ENCODE results near the gene CSNK1D. TPM values are rescaled to one million over a fixed set of nuclear protein-coding genes. Genes with fewer than 3 reads are reported as not detected.

Gene CSNK1D
- total and polyA plus RNA-seq, 2 donors (not counting 1 experiment from before 2014, with no cell fraction given) = 196 to 241 TPM

- H3K4me1 ChIP-seq (ENCODE audit: control insufficient read depth in 2 of 2, insufficient read depth in 2 of 2, low read length in 2 of 2) = peaks cover 5 to 13% of the 10 kb centered on the region in 2 donors
- POLR2A ChIA-PET = no interaction called here
- H3K79me2 ChIP-seq (ENCODE audit: control insufficient read depth, insufficient read depth, low read length) = no peaks in the 10 kb centered on the region
- no peak overlapping the region for H3K4me3 Mint-ChIP-seq
- peaks cover 0 to 4% (median 0%) of the 10 kb centered on the region in 3 donors for H3K9me3 ChIP-seq (ENCODE audit: control extremely low read depth in 1 of 3, control insufficient read depth in 2 of 3, insufficient read depth in 1 of 3, low read length in 2 of 3)
- H3K4me2 ChIP-seq (replicated peaks; ENCODE audit: low read depth, low read length, poor library complexity, severe bottlenecking) = no peak overlapping the region
- no peak overlapping the region for H3K27ac ChIP-seq (ENCODE audit: low read length in 2 of 2)
- no peak overlapping the region for H3K9ac ChIP-seq (ENCODE audit: low read length)
- H3K27me3 ChIP-seq (replicated peaks in 1 of 4; ENCODE audit: control extremely low read depth in 1 of 4, control insufficient read depth in 3 of 4, insufficient read depth in 4 of 4, low read length in 3 of 4) = peaks cover 0 to 21% (median 2%) of the 10 kb centered on the region in 4 experiments
- no peaks in the 10 kb centered on the region for H4K20me1 ChIP-seq (ENCODE audit: control insufficient read depth, insufficient read depth, low read length, poor library complexity, severe bottlenecking)
- CTCF ChIA-PET = interaction anchor here (3.0 kb wide), 1 partner anchor 8 kb away, joined by 23 read pairs; no protein-coding TSS in a partner anchor
- intact Hi-C loops (cut with micrococcal nuclease) = no loop called here
- H3K4me1 Mint-ChIP-seq = peaks cover 7% of the 10 kb centered on the region
- ATAC-seq (ENCODE audit: low read depth) (no peak), DNase-seq (no peak)
- WGBS (ENCODE audit: insufficient coverage) = 91% methylated on average over 26 of the region's 27 CpGs
- H3K9me3 Mint-ChIP-seq (ENCODE audit: insufficient read depth) = no peaks in the 10 kb centered on the region
- H3K4me3 ChIP-seq (ENCODE audit: control extremely low read depth in 1 of 5, extremely low read depth in 1 of 5, insufficient read depth in 1 of 5, low read depth in 2 of 5, low read length in 4 of 5) = no peak overlapping the region
- no peaks in the 10 kb centered on the region for H3K36me3 ChIP-seq (replicated peaks in 1 of 2; ENCODE audit: control extremely low read depth in 1 of 2, control insufficient read depth in 1 of 2, extremely low read depth in 1 of 2, insufficient read depth in 2 of 2, low read length in 1 of 2)
- H2AFZ ChIP-seq (ENCODE audit: insufficient read depth, low read depth, low read length, poor library complexity, severe bottlenecking) = no peak overlapping the region
- H3K27ac Mint-ChIP-seq = no peak overlapping the region
- H3K27me3 Mint-ChIP-seq = peaks cover 21% of the 10 kb centered on the region
- TF ChIP-seq EZH2 (IDR thresholded peaks at IDR 0.05; ENCODE audit: borderline replicate concordance, insufficient read depth, low read depth, low read length, poor library complexity, severe bottlenecking) (no peak), CTCF (IDR thresholded peaks at IDR 0.05) (no peak)
Observed at GRCh38 chr17:82309656-82310570, 36.4 kb upstream of the CSNK1D start.

Measured in B cell (primary cell).